B cell (primary cell): Measurements from ENCODE around the gene LRRN4CL. TPM values are rescaled to one million over a fixed set of nuclear protein-coding genes. Genes with fewer than 3 reads are reported as not detected.

Experiments used
- ATAC-seq: fragments of 200-7000 bp; cut with Tn5 transposase; one replicate; pipeline ENCODE4 v1.10.0; 2021; ENCODE audit warnings: low read depth, mild to moderate bottlenecking, moderate number of reproducible peaks, moderate library complexity
- CTCF ChIA-PET: fragments of 350-600 bp; sonication (Branson Sonifier 250); formaldehyde crosslinking; loops from one replicate; lab custom pipeline; 2021; ENCODE audit warnings: antibody characterized with exemption, inconsistent platforms; lab: Charles Lee
- POLR2A ChIA-PET: fragments of 350-600 bp; sonication (Branson Sonifier 250); formaldehyde crosslinking; loops from one replicate; lab custom pipeline; 2021; ENCODE audit warnings: antibody characterized with exemption; lab: Charles Lee
- DNase-seq: peaks from one replicate; pipeline ENCODE4 v3.0.0; 2013
- H2AFZ ChIP-seq: 2 replicates; pipeline ENCODE4 v1.6.1; 2012; ENCODE audit warnings: mild to moderate bottlenecking, low read depth, low read length; ENCODE audit not compliant: insufficient read depth, poor library complexity, severe bottlenecking
- H3K27ac ChIP-seq, 2 donors: 1 replicate in 1 of 2; 2 replicates in 1 of 2; pipeline ENCODE4 v1.5.1; 2012 to 2013; ENCODE audit warnings: low read length in 2 of 2, mild to moderate bottlenecking in 2 of 2, moderate library complexity in 1 of 2
- H3K27me3 ChIP-seq, 4 experiments: fragments of 200-600 bp in 1 of 4; sonication (generic) in 1 of 4; replicated peaks in 1 of 4; 1 replicate in 2 of 4; 2 replicates in 2 of 4; pipeline versions ENCODE4 v1.6.1 to v1.7.0; 2013 to 2016; ENCODE audit warnings: low read length in 3 of 4, mild to moderate bottlenecking in 2 of 4, mixed read lengths in 1 of 4, moderate library complexity in 1 of 4; ENCODE audit not compliant: insufficient read depth in 4 of 4, control insufficient read depth in 3 of 4; ENCODE audit errors: control extremely low read depth in 1 of 4
- H3K36me3 ChIP-seq, 2 experiments: replicated peaks in 1 of 2; 1 replicate in 1 of 2; 2 replicates in 1 of 2; pipeline versions ENCODE4 v1.6.1 to v1.7.1; 2013; ENCODE audit warnings: low read length in 1 of 2; ENCODE audit not compliant: insufficient read depth in 2 of 2, control insufficient read depth in 1 of 2; ENCODE audit errors: control extremely low read depth in 1 of 2, extremely low read depth in 1 of 2
- H3K4me1 ChIP-seq, 2 donors: fragments of 200-600 bp in 1 of 2; sonication (generic) in 1 of 2; 1 replicate in 1 of 2; 2 replicates in 1 of 2; pipeline versions ENCODE4 v1.5.1 to v1.6.1; 2013 to 2017; ENCODE audit warnings: low read length in 2 of 2; ENCODE audit not compliant: control insufficient read depth in 2 of 2, insufficient read depth in 2 of 2
- H3K4me2 ChIP-seq: replicated peaks from 2 replicates; pipeline ENCODE3; 2012; ENCODE audit warnings: mild to moderate bottlenecking, low read depth, low read length; ENCODE audit not compliant: poor library complexity, severe bottlenecking
- H3K4me3 ChIP-seq, 5 experiments: fragments of 200-600 bp in 1 of 5; sonication (generic) in 1 of 5; 1 replicate in 3 of 5; 2 replicates in 2 of 5; pipeline versions ENCODE4 v1.5.1 to v1.7.0; 2011 to 2016; ENCODE audit warnings: low read length in 4 of 5, mild to moderate bottlenecking in 4 of 5, low read depth in 2 of 5, control low read depth in 1 of 5, moderate library complexity in 1 of 5; ENCODE audit not compliant: insufficient read depth in 1 of 5; ENCODE audit errors: control extremely low read depth in 1 of 5, extremely low read depth in 1 of 5
- H3K79me2 ChIP-seq: fragments of 200-600 bp; sonication (generic); one replicate; pipeline ENCODE4 v1.6.0; 2016; ENCODE audit warnings: low read length; ENCODE audit not compliant: control insufficient read depth, insufficient read depth
- H3K9ac ChIP-seq: fragments of 200-600 bp; sonication (generic); 2 replicates; pipeline ENCODE4 v1.6.1; 2017; ENCODE audit warnings: mild to moderate bottlenecking, low read length, moderate library complexity
- H3K9me3 ChIP-seq, 3 donors: one replicate each; pipeline versions ENCODE4 v1.6.1 to v1.7.1; 2013; ENCODE audit warnings: low read length in 2 of 3; ENCODE audit not compliant: control insufficient read depth in 2 of 3, insufficient read depth in 1 of 3; ENCODE audit errors: control extremely low read depth in 1 of 3
- H4K20me1 ChIP-seq: 2 replicates; pipeline ENCODE4 v1.6.0; 2012; ENCODE audit warnings: mild to moderate bottlenecking, low read length; ENCODE audit not compliant: insufficient read depth, control insufficient read depth, poor library complexity, severe bottlenecking
- H3K27ac Mint-ChIP-seq: one replicate; pipeline ENCODE4 v1.8.0; 2021; ENCODE audit warnings: mixed read lengths
- H3K27me3 Mint-ChIP-seq: one replicate; pipeline ENCODE4 v1.8.0; 2021; ENCODE audit warnings: mixed read lengths
- H3K4me1 Mint-ChIP-seq: one replicate; pipeline ENCODE4 v1.8.0; 2021; ENCODE audit warnings: mixed read lengths
- H3K4me3 Mint-ChIP-seq: one replicate; pipeline ENCODE4 v1.8.0; 2021; ENCODE audit warnings: mixed read lengths
- H3K9me3 Mint-ChIP-seq: one replicate; pipeline ENCODE4 v1.8.0; 2022; ENCODE audit warnings: mixed read lengths; ENCODE audit not compliant: insufficient read depth
- CTCF ChIP-seq: fragments of 200-600 bp; IDR thresholded peaks from one replicate; pipeline ENCODE4 v1.8.0; 2022; ENCODE audit warnings: antibody characterized with exemption, mild to moderate bottlenecking
- EZH2 ChIP-seq: IDR thresholded peaks from 2 replicates; pipeline ENCODE4 v1.6.1; 2012; ENCODE audit warnings: borderline replicate concordance, low read depth, mild to moderate bottlenecking, moderate library complexity, low read length; ENCODE audit not compliant: insufficient read depth, poor library complexity, severe bottlenecking
- WGBS: methylation state at CpG from one replicate; pipeline ENCODE4 v1.1.5; 2013; ENCODE audit warnings: missing lambda C conversion rate; ENCODE audit not compliant: insufficient coverage; 5-methylcytosine and 5-hydroxymethylcytosine counted together
- intact Hi-C: fragments of 100-400 bp; cut with micrococcal nuclease; formaldehyde crosslinking; loops from one replicate; pipeline ENCODE4 v1.10.0; 2022
- polyA plus RNA-seq: library from polyadenylated mRNA; depleted of rRNA; stranded (reverse); fragments of >200 nt; gene quantifications from 2 replicates; pipeline ENCODE4 v1.2.3, GENCODE V29; 2012
- total RNA-seq, 2 donors: library from RNA; stranded (reverse); fragments of 120-200 nt in 1 of 2; gene quantifications; 1 replicate in 1 of 2; 2 replicates in 1 of 2; pipeline versions ENCODE4 v1.2.3 to v1.2.4, GENCODE V29; 2013 to 2022

Gene LRRN4CL
- total and polyA plus RNA-seq, 2 donors (not counting 1 experiment from before 2014, with no cell fraction given) = 0.03 to 0.25 TPM

DNA sequence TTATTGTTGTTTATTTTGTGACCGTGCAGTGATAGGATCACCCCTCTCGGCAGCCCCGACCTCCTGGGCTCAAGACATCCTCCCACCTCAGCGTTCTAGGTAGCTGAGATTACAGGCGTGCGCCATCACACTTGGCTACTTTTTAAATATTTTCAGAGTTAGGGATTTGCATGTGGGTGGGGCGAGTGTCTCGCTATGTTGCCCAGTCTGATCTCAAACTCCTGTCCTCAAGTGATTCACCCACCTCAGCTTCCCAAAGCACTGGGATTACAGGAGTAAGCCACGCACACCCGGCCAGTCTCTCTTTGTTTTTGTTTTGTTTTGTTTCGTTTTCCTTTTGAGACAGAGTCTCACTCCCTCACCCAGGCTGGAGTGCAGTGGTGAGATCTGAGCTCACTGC, 35.0 kb downstream of the LRRN4CL start:
- Histone ChIP-seq H3K9me3 (no peaks in the 10 kb centered on the region), H4K20me1 (no peaks in the 10 kb centered on the region), H3K9ac (no peak overlapping the region), H3K4me2 (no peak overlapping the region), H3K36me3 (peaks cover 0 to 6% of the 10 kb centered on the region in 2 experiments), H3K4me1 (peaks cover 14 to 18% of the 10 kb centered on the region in 2 donors), H3K79me2 (peaks cover 22% of the 10 kb centered on the region), H3K27ac (no peak overlapping the region), H2AFZ (peak overlapping the region; percentile 65), H3K27me3 (no peaks in the 10 kb centered on the region), H3K4me3 (no peak overlapping the region)
- no peaks in the 10 kb centered on the region for H3K27me3 Mint-ChIP-seq
- peak overlapping the region; percentile 70 for H3K4me3 Mint-ChIP-seq
- no peaks in the 10 kb centered on the region for H3K9me3 Mint-ChIP-seq
- ChIA-PET CTCF (interaction anchor here (0.7 to 2.5 kb wide), 3 partner anchors 11 to 55 kb away, joined by 3 to 13 read pairs (median 4); partner anchors contain the start of genes C11orf98 and CSKMT), POLR2A (interaction anchor here (0.6 to 4.6 kb wide), 4 partner anchors 10 to 1323 kb away, joined by 3 to 62 read pairs (median 6); partner anchors contain the start of genes C11orf98 and CSKMT)
- TF ChIP-seq CTCF = no peak
- no peak for TF ChIP-seq EZH2
- no peak for ATAC-seq
- 82% methylated on average over 5 of the region's 11 CpGs for WGBS
- H3K27ac Mint-ChIP-seq = peak overlapping the region; percentile 76
- H3K4me1 Mint-ChIP-seq = peaks cover 22% of the 10 kb centered on the region
- intact Hi-C loops = no loop called here
- DNase-seq = no peak
